Measurements from ENCODE around the gene UFC1. TPM values are rescaled to one million over a fixed set of nuclear protein-coding genes. Genes with fewer than 3 reads are reported as not detected.

The UFC1 gene
- total RNA-seq, 1 donor from 2014 or later, result 89.4 TPM

GRCh38 chr1:161138431-161138830 is 15.3 kb upstream of the UFC1 start:
- Mint-ChIP-seq H3K27me3 (ENCODE audit: low read depth) (no peaks in the 10 kb centered on the region), H3K27ac (ENCODE audit: unreplicated experiment) (peak overlapping the region; percentile 49), H3K4me3 (ENCODE audit: unreplicated experiment) (no peak overlapping the region), H3K4me1 (ENCODE audit: low read depth) (no peaks in the 10 kb centered on the region), H3K36me3 (ENCODE audit: low read depth) (no peaks in the 10 kb centered on the region), H3K9me3 (ENCODE audit: low read depth) (no peaks in the 10 kb centered on the region)
- DNase-seq (ENCODE audit: low spot score), result no peak
- TF ChIP-seq, protein P1, sequence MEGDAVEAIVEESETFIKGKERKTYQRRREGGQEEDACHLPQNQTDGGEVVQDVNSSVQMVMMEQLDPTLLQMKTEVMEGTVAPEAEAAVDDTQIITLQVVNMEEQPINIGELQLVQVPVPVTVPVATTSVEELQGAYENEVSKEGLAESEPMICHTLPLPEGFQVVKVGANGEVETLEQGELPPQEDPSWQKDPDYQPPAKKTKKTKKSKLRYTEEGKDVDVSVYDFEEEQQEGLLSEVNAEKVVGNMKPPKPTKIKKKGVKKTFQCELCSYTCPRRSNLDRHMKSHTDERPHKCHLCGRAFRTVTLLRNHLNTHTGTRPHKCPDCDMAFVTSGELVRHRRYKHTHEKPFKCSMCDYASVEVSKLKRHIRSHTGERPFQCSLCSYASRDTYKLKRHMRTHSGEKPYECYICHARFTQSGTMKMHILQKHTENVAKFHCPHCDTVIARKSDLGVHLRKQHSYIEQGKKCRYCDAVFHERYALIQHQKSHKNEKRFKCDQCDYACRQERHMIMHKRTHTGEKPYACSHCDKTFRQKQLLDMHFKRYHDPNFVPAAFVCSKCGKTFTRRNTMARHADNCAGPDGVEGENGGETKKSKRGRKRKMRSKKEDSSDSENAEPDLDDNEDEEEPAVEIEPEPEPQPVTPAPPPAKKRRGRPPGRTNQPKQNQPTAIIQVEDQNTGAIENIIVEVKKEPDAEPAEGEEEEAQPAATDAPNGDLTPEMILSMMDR (IDR thresholded peaks at IDR 0.05), result no peak

GRCh38 chr1:161139766-161140165 is 14.0 kb upstream of the UFC1 start:
- DNase-seq (ENCODE audit: low spot score), result no peak
- H3K9me3 Mint-ChIP-seq (ENCODE audit: low read depth), result no peaks in the 10 kb centered on the region
- H3K27me3 Mint-ChIP-seq (ENCODE audit: low read depth), result no peaks in the 10 kb centered on the region
- no peak overlapping the region for H3K4me3 Mint-ChIP-seq (ENCODE audit: unreplicated experiment)
- H3K27ac Mint-ChIP-seq (ENCODE audit: unreplicated experiment), result no peak overlapping the region
- H3K4me1 Mint-ChIP-seq (ENCODE audit: low read depth), result no peaks in the 10 kb centered on the region
- TF ChIP-seq, protein P1 (IDR thresholded peaks at IDR 0.05), result peak; percentile 82
- no peaks in the 10 kb centered on the region for H3K36me3 Mint-ChIP-seq (ENCODE audit: low read depth)

GRCh38 chr1:161140755-161141400 is 12.9 kb upstream of the UFC1 start:
- Mint-ChIP-seq H3K9me3 (ENCODE audit: low read depth) (no peaks in the 10 kb centered on the region), H3K27ac (ENCODE audit: unreplicated experiment) (no peak overlapping the region), H3K27me3 (ENCODE audit: low read depth) (no peaks in the 10 kb centered on the region), H3K4me3 (ENCODE audit: unreplicated experiment) (no peak overlapping the region), H3K36me3 (ENCODE audit: low read depth) (no peaks in the 10 kb centered on the region), H3K4me1 (ENCODE audit: low read depth) (no peaks in the 10 kb centered on the region)
- DNase-seq (ENCODE audit: low spot score), result no peak
- TF ChIP-seq, protein P1 (IDR thresholded peaks at IDR 0.05), result no peak

GRCh38 chr1:161145832-161146231 is 7.9 kb upstream of the UFC1 start:
- H3K27ac Mint-ChIP-seq (ENCODE audit: unreplicated experiment), result no peak overlapping the region
- no peaks in the 10 kb centered on the region for H3K27me3 Mint-ChIP-seq (ENCODE audit: low read depth)
- H3K4me1 Mint-ChIP-seq (ENCODE audit: low read depth), result no peaks in the 10 kb centered on the region
- no peaks in the 10 kb centered on the region for H3K36me3 Mint-ChIP-seq (ENCODE audit: low read depth)
- H3K9me3 Mint-ChIP-seq (ENCODE audit: low read depth), result no peaks in the 10 kb centered on the region
- DNase-seq (ENCODE audit: low spot score), result no peak
- H3K4me3 Mint-ChIP-seq (ENCODE audit: unreplicated experiment), result no peak overlapping the region
- TF ChIP-seq, protein P1 (IDR thresholded peaks at IDR 0.05), result no peak

GRCh38 chr1:161153176-161153575 is 602 bp upstream of the UFC1 start:
- peaks cover 18% of the 10 kb centered on the region for H3K4me1 Mint-ChIP-seq (ENCODE audit: low read depth)
- DNase-seq (ENCODE audit: low spot score), result no peak
- no peaks in the 10 kb centered on the region for H3K9me3 Mint-ChIP-seq (ENCODE audit: low read depth)
- H3K27me3 Mint-ChIP-seq (ENCODE audit: low read depth), result no peaks in the 10 kb centered on the region
- peak overlapping the region; percentile 98 for H3K4me3 Mint-ChIP-seq (ENCODE audit: unreplicated experiment)
- TF ChIP-seq, protein P1 (IDR thresholded peaks at IDR 0.05), result no peak
- H3K36me3 Mint-ChIP-seq (ENCODE audit: low read depth), result peaks cover 7% of the 10 kb centered on the region
- H3K27ac Mint-ChIP-seq (ENCODE audit: unreplicated experiment), result peak overlapping the region; percentile 100
